Ovary (tissue), 3 donors: ENCODE data around the gene PIPOX.

Experiments used
- EP300 ChIP-seq: sonication (generic); formaldehyde crosslinking; IDR thresholded peaks from one replicate; pipeline ENCODE4 v1.6.1; 2017; ENCODE audit warnings: antibody characterized with exemption
- POLR2A ChIP-seq: fragments of 450-650 bp; IDR thresholded peaks from one replicate; pipeline ENCODE4 v1.6.1; 2017; ENCODE audit warnings: antibody characterized with exemption, mild to moderate bottlenecking, moderate library complexity
- TF ChIP-seq, protein P1 (sequence below), 3 donors: fragments of 450-650 bp in 2 of 3; fragments of 200-600 bp in 1 of 3; IDR thresholded peaks; one replicate each; pipeline versions ENCODE4 v1.5.1 to v1.8.0; 2016 to 2022; ENCODE audit warnings: antibody characterized with exemption in 3 of 3, mild to moderate bottlenecking in 1 of 3
- donor health status: DM: no; HTN: no; CAD: no.

DNA sequence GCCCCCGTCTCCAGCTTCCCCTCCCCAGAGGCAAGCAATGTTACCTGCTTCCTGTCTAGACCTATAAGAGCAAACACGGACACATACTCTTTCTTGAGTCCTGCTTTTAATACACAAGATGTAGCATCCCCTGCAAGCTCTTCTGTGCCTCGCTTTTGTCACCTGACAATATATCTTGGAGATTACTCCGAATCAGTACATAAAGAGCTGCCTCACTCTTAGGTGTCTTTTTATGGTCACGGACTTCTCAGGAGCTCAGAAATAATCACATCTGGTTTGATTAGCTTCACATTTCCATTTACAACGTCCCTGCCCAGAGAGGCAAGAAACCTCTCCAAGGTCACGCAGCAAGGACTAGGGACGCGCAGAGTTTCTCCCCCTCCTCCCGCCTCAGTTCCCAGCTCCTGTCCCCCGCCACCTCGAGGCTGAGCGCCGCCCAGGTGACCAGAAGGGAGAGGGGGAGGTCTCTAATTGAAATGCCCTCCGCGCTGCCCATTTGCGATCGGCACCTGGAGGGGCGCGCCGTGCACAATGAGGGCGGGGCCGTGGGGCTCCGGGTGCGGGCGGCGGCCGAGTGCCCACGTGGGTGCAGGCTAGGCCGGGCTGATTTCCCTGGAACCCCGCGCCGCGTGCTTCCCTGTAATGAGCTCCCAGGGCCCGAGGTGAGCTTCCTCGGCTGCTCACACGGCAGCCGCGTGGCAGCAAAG, 23.3 kb upstream of the PIPOX start:
- TF ChIP-seq, protein P1, sequence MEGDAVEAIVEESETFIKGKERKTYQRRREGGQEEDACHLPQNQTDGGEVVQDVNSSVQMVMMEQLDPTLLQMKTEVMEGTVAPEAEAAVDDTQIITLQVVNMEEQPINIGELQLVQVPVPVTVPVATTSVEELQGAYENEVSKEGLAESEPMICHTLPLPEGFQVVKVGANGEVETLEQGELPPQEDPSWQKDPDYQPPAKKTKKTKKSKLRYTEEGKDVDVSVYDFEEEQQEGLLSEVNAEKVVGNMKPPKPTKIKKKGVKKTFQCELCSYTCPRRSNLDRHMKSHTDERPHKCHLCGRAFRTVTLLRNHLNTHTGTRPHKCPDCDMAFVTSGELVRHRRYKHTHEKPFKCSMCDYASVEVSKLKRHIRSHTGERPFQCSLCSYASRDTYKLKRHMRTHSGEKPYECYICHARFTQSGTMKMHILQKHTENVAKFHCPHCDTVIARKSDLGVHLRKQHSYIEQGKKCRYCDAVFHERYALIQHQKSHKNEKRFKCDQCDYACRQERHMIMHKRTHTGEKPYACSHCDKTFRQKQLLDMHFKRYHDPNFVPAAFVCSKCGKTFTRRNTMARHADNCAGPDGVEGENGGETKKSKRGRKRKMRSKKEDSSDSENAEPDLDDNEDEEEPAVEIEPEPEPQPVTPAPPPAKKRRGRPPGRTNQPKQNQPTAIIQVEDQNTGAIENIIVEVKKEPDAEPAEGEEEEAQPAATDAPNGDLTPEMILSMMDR (IDR thresholded peaks at IDR 0.05), result no peak
- no peak for TF ChIP-seq POLR2A
- TF ChIP-seq EP300, result no peak
